GM12878 (cell line): ENCODE results near the gene BCAS3. TPM values are rescaled to one million over a fixed set of nuclear protein-coding genes. Genes with fewer than 3 reads are reported as not detected.

ENCODE experiments used
- ATAC-seq: fragments of 200-7000 bp; cut with Tn5 transposase; 3 replicates; pipeline ENCODE4 v1.9.1; 2020; ENCODE audit warnings: mild to moderate bottlenecking, moderate library complexity
- BruUV-seq: library from RNA; stranded (reverse); fragments of 400-500 nt; replicated peaks from 2 replicates; lab custom pipeline; 2021; lab: Mats Ljungman, UMichigan
- CTCF ChIA-PET: fragments of 300-600 bp; sonication (Branson Sonifier 250); formaldehyde crosslinking; extraction: SDS; loops from one replicate; lab custom pipeline; 2021; ENCODE audit warnings: inconsistent platforms; lab: Yijun Ruan, JAX
- POLR2A ChIA-PET: fragments of 350-600 bp; formaldehyde crosslinking; extraction: SDS; loops from one replicate; lab custom pipeline; 2021; ENCODE audit warnings: inconsistent platforms; lab: Charles Lee
- RAD21 ChIA-PET: fragments of 300-600 bp; sonication (Branson Sonifier 250); formaldehyde crosslinking; loops from one replicate; lab custom pipeline; 2023; ENCODE audit warnings: antibody characterized with exemption; ENCODE audit not compliant: unreplicated experiment; lab: Charles Lee
- SMC1A ChIA-PET: fragments of 300-600 bp; sonication (Branson Sonifier 250); formaldehyde crosslinking; loops from one replicate; lab custom pipeline; 2023; ENCODE audit not compliant: unreplicated experiment, uncharacterized antibody; lab: Charles Lee
- DNase-seq: peaks from one replicate; pipeline ENCODE4 v3.0.0-alpha.2; 2011; ENCODE audit warnings: low read depth, low spot score
- FAIRE-seq: peaks from 3 replicates; lab custom pipeline; 2011; peaks lifted over from hg19 to GRCh38; lab: Jason Lieb, UNC
- H2AFZ ChIP-seq: 2 replicates; pipeline ENCODE4 v1.6.0; 2011; ENCODE audit warnings: low read depth, low read length, control low read depth; ENCODE audit not compliant: control insufficient read depth
- H3K27ac ChIP-seq: 2 replicates; pipeline ENCODE4 v1.5.1; 2011; ENCODE audit warnings: control low read depth; ENCODE audit not compliant: control insufficient read depth, insufficient read depth
- H3K27me3 ChIP-seq, 2 experiments: replicated peaks in 1 of 2; 2 replicates each; pipeline versions ENCODE4 v1.6.0 to v1.6.1; 2011; ENCODE audit warnings: low read length in 1 of 2; ENCODE audit not compliant: control insufficient read depth in 2 of 2, insufficient read depth in 2 of 2
- H3K36me3 ChIP-seq, 2 experiments: 2 replicates each; pipeline ENCODE4 v1.5.1; 2011; ENCODE audit warnings: low read length in 1 of 2; ENCODE audit not compliant: control insufficient read depth in 2 of 2, insufficient read depth in 2 of 2
- H3K4me1 ChIP-seq: 2 replicates; pipeline ENCODE4 v1.6.1; 2011; ENCODE audit warnings: mild to moderate bottlenecking, low read length, moderate library complexity, mixed read lengths; ENCODE audit not compliant: control insufficient read depth, insufficient read depth
- H3K4me2 ChIP-seq: 2 replicates; pipeline ENCODE4 v1.6.0; 2011; ENCODE audit warnings: control low read depth; ENCODE audit not compliant: control insufficient read depth, insufficient read depth
- H3K4me3 ChIP-seq: fragments of 200-600 bp; sonication (generic); 2 replicates; pipeline ENCODE4 v1.5.1; 2016
- H3K79me2 ChIP-seq: 2 replicates; pipeline ENCODE4 v1.6.0; 2011; ENCODE audit warnings: low read length; ENCODE audit not compliant: control insufficient read depth, insufficient read depth
- H3K9ac ChIP-seq: 2 replicates; pipeline ENCODE4 v1.8.0; 2011; ENCODE audit warnings: low read length, control low read depth, mixed read lengths; ENCODE audit not compliant: control insufficient read depth, insufficient read depth
- H3K9me3 ChIP-seq: replicated peaks from 3 replicates; pipeline ENCODE4 v1.5.1; 2011; ENCODE audit warnings: mild to moderate bottlenecking, low read length; ENCODE audit not compliant: control insufficient read depth, insufficient read depth
- H4K20me1 ChIP-seq: 2 replicates; pipeline ENCODE4 v1.6.0; 2011; ENCODE audit not compliant: control insufficient read depth, insufficient read depth
- ETV6 ChIP-seq, 2 experiments: fragments of 450-650 bp in 1 of 2; IDR thresholded peaks in 1 of 2; conservative IDR thresholded peaks in 1 of 2; 2 replicates each; pipeline ENCODE4 v1.6.1; 2014; ENCODE audit warnings: antibody characterized with exemption in 1 of 2, borderline replicate concordance in 1 of 2, low read depth in 1 of 2, mild to moderate bottlenecking in 1 of 2, moderate library complexity in 1 of 2
- NFXL1 ChIP-seq: fragments of 450-650 bp; IDR thresholded peaks from 2 replicates; pipeline ENCODE4 v1.6.1; 2017; ENCODE audit warnings: antibody characterized with exemption, mild to moderate bottlenecking, borderline replicate concordance
- NFYA ChIP-seq: IDR thresholded peaks from 2 replicates; pipeline ENCODE4 v1.6.1; 2011; ENCODE audit warnings: low read depth, mild to moderate bottlenecking, low read length, improper control_type of control experiment, borderline replicate concordance
- RELA ChIP-seq: fragments of 450-650 bp; IDR thresholded peaks from 2 replicates; pipeline ENCODE4 v1.8.0; 2014; ENCODE audit warnings: borderline replicate concordance; ENCODE audit not compliant: partially characterized antibody
- WGBS: methylation state at CpG from one replicate; pipeline ENCODE4 v1.1.6; 2016; ENCODE audit warnings: low lambda C conversion rate; ENCODE audit not compliant: insufficient replicate concordance, insufficient coverage; ENCODE audit errors: missing lambda C conversion rate; 5-methylcytosine and 5-hydroxymethylcytosine counted together
- in situ Hi-C: fragments of 300-500 bp; cut with MboI; formaldehyde crosslinking; loops from 9 replicates; pipeline ENCODE4 v1.14.3; 2018; ENCODE audit warnings: mixed read lengths
- intact Hi-C: fragments of 100-400 bp; cut with micrococcal nuclease; formaldehyde crosslinking; loops from one replicate; pipeline ENCODE4 v1.14.2; 2022; ENCODE audit not compliant: unreplicated experiment
- polyA plus RNA-seq, 11 experiments: library from polyadenylated mRNA; depleted of rRNA in 4 of 11; unstranded in 6 of 11; stranded (reverse) in 5 of 11; fragments of >200 nt; fragmentation: Nextera tagmentation in 4 of 11; fragmentation: Illumina TruSeq in 1 of 11; extraction: Ambion mirVana in 4 of 11; extraction: Trizol in 1 of 11; gene quantifications; 1 replicate in 1 of 11; 2 replicates in 10 of 11; pipeline versions ENCODE4 v1.2.1 to v1.2.3, GENCODE V29; 2011 to 2016; ENCODE audit warnings: inconsistent platforms in 2 of 11, missing spikeins in 2 of 11, low read depth in 1 of 11
- total RNA-seq, 4 experiments: library from RNA; depleted of rRNA in 3 of 4; stranded (reverse); fragments of >200 nt in 3 of 4; fragmentation: Illumina TruSeq in 1 of 4; extraction: Trizol in 1 of 4; gene quantifications; 2 replicates each; pipeline versions ENCODE4 v1.2.1 to v1.2.3, GENCODE V29; 2013 to 2021
- TF ChIP-seq, protein P1 (sequence below): fragments of 450-650 bp; IDR thresholded peaks from 2 replicates; pipeline ENCODE4 v1.6.1; 2018; ENCODE audit warnings: mild to moderate bottlenecking, low read depth, moderate library complexity; ENCODE audit not compliant: partially characterized antibody

The BCAS3 gene
- total and polyA plus RNA-seq, 10 of the 15 experiments (the other 5 are each of a cell fraction or from before 2014, with no cell fraction given), result 2.1 to 11.0 (median 6.6) TPM

DNA sequence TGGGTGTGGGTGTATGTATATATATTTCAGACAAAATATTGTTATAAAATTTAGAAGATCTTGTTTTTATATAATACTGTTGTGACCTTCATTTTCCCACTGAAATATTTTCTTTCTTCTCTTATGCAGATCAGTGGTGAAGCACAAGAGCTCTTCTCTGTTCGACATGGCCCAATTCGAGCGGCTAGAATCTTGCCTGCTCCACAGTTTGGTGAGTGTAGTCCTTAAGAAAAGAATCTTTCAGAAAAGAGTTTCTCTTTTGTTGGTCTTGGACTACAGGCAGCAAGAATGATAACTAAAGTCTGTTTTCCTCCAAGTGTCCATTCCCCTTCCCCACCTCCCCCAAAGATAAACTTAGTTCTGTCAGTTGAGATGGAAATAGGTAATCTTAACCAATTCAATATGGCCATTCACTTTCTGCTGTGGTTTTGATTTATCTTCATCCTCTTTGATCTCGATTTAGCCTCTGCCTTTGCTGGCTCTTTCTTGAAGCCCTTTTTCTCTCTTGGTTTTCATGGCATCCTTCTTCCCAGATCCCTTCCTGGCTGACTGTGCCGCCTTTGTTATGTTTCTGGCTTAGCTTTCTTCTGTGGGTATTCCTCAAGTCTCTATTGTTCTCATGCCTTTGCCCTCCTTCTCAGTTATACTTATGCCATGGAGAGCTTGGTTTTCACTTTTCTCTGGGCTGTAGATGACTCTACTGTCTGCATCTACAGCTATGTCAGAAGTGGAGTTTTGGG lies 69.6 kb downstream of the BCAS3 start:
- DNase-seq (no peak), ATAC-seq (no peak)
- in situ Hi-C loops, result no loop called here
- no peak overlapping the region for H3K4me3 ChIP-seq
- H3K9me3 ChIP-seq, result no peaks in the 10 kb centered on the region
- TF ChIP-seq NFXL1, result peak; percentile 16; the same call in 1 of the 2 replicates
- no peak for TF ChIP-seq RELA
- TF ChIP-seq NFYA, result no peak
- TF ChIP-seq, all 136 proteins: peak for 1
- Histone ChIP-seq H3K4me1 (0 out of 2 replicates have a peak, but pooled peaks cover 2% of the 10 kb centered on the region), H2AFZ (no peak overlapping the region), H3K9ac (no peak overlapping the region), H3K4me2 (no peak overlapping the region), H3K36me3 (no peaks in the 10 kb centered on the region), H3K27ac (no peak overlapping the region), H4K20me1 (no peaks in the 10 kb centered on the region), H3K79me2 (no peaks in the 10 kb centered on the region), H3K27me3 (no peaks in the 10 kb centered on the region)
- intact Hi-C loops, result no loop called here
- BruUV-seq, result no TSS peak
- CTCF ChIA-PET, result interaction anchor here (0.5 to 4.1 kb wide), 3 partner anchors 8 to 393 kb away, joined by 3 to 14 read pairs (median 3); no protein-coding TSS in a partner anchor
- RAD21 ChIA-PET, result no interaction called here
- no peak for FAIRE-seq
- SMC1A ChIA-PET, result interaction anchor here (1.5 to 1.8 kb wide), 2 partner anchors 11 to 54 kb away, joined by 4 read pairs; no protein-coding TSS in a partner anchor
- POLR2A ChIA-PET, result no interaction called here
- 79% methylated on average over 5 of the region's 5 CpGs for WGBS

DNA sequence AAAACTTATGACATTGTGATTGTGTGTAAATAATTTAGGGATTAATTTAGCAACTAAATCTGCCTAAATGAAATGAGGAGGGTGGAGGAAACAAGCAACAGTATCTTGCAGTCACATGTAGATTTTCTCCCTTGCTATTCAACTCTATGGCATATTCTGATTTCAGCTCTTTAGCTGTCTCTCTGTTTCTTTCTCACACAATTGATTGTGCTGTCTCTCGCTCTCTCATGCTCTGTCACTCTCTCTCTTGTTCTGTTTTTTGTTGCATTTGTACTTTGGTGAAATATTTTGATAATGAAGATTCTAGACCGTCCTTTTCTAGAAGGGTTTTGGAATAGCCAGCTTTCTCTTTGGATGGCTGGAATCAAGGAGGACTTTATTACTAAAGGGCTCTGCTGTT lies 70.6 kb downstream of the BCAS3 start:
- DNase-seq (no peak), ATAC-seq (no peak), FAIRE-seq (no peak)
- Histone ChIP-seq H3K9ac (no peak overlapping the region), H3K27me3 (no peaks in the 10 kb centered on the region), H3K4me1 (0 out of 2 replicates have a peak, but pooled peaks cover 2% of the 10 kb centered on the region), H2AFZ (no peak overlapping the region), H3K79me2 (no peaks in the 10 kb centered on the region), H3K36me3 (no peaks in the 10 kb centered on the region), H3K9me3 (no peaks in the 10 kb centered on the region), H3K4me3 (no peak overlapping the region), H3K4me2 (no peak overlapping the region), H4K20me1 (no peaks in the 10 kb centered on the region), H3K27ac (no peak overlapping the region)
- WGBS, result 86% methylated on average over 2 of the region's 2 CpGs
- in situ Hi-C loops, result no loop called here
- no TSS peak for BruUV-seq
- ChIA-PET SMC1A (interaction anchor here (0.9 kb wide), 1 partner anchor 9 kb away, joined by 3 read pairs; no protein-coding TSS in a partner anchor), CTCF (interaction anchor here (0.5 to 4.1 kb wide), 2 partner anchors 28 to 392 kb away, joined by 3 to 14 read pairs; no protein-coding TSS in a partner anchor), POLR2A (no interaction called here), RAD21 (no interaction called here)
- intact Hi-C loops, result no loop called here
- TF ChIP-seq ETV6 (conservative IDR thresholded peaks at IDR 0.05 in 1 of 2, IDR thresholded peaks at IDR 0.05 in 1 of 2; ENCODE audit: borderline replicate concordance in 1 of 2, low read depth in 1 of 2) (0 out of 4 replicates have a peak, but pooled peaks of 1 of the 2 experiments have one; percentile 59), NFXL1 (0 out of 2 replicates have a peak, but pooled peaks have one; percentile 75)
- TF ChIP-seq, protein P1, sequence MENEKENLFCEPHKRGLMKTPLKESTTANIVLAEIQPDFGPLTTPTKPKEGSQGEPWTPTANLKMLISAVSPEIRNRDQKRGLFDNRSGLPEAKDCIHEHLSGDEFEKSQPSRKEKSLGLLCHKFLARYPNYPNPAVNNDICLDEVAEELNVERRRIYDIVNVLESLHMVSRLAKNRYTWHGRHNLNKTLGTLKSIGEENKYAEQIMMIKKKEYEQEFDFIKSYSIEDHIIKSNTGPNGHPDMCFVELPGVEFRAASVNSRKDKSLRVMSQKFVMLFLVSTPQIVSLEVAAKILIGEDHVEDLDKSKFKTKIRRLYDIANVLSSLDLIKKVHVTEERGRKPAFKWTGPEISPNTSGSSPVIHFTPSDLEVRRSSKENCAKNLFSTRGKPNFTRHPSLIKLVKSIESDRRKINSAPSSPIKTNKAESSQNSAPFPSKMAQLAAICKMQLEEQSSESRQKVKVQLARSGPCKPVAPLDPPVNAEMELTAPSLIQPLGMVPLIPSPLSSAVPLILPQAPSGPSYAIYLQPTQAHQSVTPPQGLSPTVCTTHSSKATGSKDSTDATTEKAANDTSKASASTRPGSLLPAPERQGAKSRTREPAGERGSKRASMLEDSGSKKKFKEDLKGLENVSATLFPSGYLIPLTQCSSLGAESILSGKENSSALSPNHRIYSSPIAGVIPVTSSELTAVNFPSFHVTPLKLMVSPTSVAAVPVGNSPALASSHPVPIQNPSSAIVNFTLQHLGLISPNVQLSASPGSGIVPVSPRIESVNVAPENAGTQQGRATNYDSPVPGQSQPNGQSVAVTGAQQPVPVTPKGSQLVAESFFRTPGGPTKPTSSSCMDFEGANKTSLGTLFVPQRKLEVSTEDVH, result no peak
